ENCODE measurements around the gene PRKG1.

- TF ChIP-seq POLR2A (IDR thresholded peaks at IDR 0.05) (no peak), CTCF (IDR thresholded peaks at IDR 0.05) (no peak)
Measured at GRCh38 chr10:51097546-51097945, 23.3 kb downstream of the PRKG1 start.
